HG03159 (cell line): ENCODE data around the gene PEX5L.
"Not testable (repeated sequence)": the region's sequence is repeated elsewhere in the genome, so short reads cannot be mapped to it uniquely, and the experiment has no call there.

ENCODE experiments used
- ATAC-seq: cut with Tn5 transposase; IDR thresholded peaks from one replicate; pipeline ENCODE4 v1.9.1; 2021; ENCODE audit warnings: mild to moderate bottlenecking, moderate library complexity; ENCODE audit not compliant: unreplicated experiment

PEX5L gene

GRCh38 chr3:180017846-180018245, 18.9 kb downstream of the PEX5L start:
- no peak for ATAC-seq

DNA sequence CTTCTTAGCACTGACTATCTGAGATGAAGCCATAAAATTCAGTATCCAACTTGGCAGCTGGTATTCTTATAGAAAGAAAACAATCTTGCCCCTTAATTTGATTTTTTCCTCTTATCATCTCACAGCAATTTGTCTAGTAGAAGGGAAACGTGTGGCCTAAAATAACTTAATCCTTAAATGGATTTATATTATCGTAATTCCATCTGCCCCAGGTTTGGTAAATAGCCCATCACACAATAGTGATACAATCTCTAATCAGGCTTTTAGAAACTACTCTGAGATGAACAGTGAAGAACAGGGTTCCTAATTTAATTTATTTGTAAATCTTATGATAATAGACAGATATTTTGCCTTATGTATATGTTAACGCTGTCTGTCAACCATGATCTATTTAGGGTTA, 24.8 kb downstream of the PEX5L start:
- ATAC-seq: no peak

DNA sequence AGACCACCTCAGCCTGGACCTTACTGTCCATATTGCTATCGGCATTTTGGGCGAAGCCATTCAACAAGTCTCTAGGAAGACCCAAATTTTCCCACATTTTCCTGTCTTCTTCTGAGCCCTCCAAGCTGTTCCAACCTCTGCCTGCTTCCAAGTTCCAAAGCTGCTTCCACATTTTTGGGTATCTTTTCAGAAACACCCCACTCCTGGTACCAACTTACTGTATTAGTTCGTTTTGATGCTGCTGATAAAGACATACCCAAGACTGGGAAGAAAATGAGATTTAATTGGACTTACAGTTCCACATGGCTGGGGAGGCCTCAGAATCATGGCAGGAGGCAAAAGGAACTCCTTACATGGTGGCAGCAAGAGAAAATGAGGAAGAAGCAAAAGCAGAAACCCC, 28.4 kb downstream of the PEX5L start:
- ATAC-seq: not testable (repeated sequence)

GRCh38 chr3:180004542-180004941, 32.2 kb downstream of the PEX5L start:
- ATAC-seq: no peak

- ATAC-seq: no peak
Measured at GRCh38 chr3:180002006-180002405, 34.7 kb downstream of the PEX5L start.

DNA sequence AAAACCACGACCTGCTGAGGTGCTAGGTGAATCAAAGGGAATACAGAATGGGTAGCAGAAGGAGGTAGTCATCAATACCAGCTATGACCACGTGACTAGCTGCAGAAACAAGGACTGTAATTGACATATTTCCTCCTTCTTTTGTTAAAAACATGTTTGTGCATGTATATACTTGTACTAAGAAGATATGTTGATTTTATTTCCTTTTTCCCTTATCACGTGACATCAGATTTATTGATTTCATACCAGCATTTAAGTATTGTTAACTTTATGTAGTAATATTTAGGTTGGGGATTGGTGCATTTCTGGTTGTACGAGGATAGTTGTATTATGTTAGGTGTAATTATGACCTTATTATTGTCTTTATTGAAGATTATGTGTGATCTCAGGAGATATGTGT, 36.2 kb downstream of the PEX5L start:
- no peak for ATAC-seq

- ATAC-seq: no peak
Measured at GRCh38 chr3:179995406-179995805, 41.3 kb downstream of the PEX5L start.

DNA sequence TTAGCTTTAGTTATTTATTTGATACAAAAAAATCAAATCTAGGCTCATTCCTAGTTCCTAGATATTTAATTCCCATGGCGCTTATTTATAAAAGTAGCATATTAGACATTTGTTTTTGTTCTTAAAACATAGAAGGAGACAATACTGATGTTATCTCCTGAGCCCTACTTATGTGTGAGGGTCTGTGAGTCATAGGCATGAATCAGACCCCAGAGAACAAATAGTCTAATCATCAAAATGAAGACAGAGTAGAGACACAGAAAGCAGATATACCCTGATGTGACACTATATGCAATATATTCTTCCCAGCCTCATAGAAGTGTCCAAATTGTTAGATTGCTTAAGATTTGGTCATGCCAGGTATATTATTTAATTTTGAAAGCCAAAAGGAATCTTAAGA, 44.9 kb downstream of the PEX5L start:
- no peak for ATAC-seq

GRCh38 chr3:179991104-179991503, 45.6 kb downstream of the PEX5L start:
- no peak for ATAC-seq

GRCh38 chr3:179981646-179982045, 55.1 kb downstream of the PEX5L start:
- no peak for ATAC-seq

- no peak for ATAC-seq
Measured at GRCh38 chr3:179977356-179977755, 59.4 kb downstream of the PEX5L start.

DNA sequence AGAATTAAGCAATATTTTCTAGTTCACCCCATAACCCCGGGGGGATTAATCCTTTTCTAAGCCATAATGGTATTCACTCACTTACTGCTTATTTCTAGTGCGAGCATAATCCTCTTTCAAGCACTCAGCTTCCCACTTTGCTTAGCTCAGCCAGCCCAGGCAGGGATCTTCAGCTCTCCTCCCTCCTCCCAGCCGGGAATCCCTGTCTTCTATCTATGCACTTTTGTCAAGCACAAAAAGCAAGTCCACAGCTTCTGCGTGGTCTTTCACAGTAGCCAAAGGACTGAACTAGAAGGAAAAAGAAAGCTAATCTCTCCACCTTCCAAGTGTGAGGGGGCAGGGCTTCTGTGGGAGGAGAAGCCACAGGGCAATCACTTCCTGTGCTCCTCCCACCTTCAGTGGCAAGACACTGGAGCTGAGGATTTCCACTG, 62.8 kb downstream of the PEX5L start:
- no peak for ATAC-seq

DNA sequence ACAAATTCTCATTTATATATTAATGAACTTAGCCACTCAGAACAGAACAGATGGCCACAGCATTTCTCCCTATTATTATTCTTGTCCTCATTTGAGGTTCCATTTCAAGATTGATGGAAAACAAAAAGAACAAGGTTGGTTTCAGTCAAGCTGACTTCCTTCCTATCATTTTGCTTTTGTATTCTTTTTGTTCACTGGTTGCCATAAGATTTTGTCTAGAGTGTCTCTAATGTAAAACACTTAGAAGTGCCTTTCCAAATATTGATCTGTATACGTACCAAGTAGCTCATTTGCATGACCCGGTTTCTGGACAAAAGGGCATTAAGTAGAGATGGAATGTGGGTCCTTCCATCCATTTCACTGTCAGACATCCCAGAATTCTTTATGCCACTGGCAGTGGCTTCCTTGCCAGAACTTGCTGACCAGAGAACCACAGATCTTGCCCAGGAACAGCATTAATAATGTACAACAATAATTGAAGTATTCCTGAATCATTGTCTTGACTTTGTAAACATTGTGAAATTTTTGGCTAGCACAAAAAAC, 63.8 kb downstream of the PEX5L start:
- no peak for ATAC-seq

GRCh38 chr3:179971280-179971679, 65.5 kb downstream of the PEX5L start:
- ATAC-seq: no peak

GRCh38 chr3:179970746-179971145, 66.0 kb downstream of the PEX5L start:
- ATAC-seq: no peak

- ATAC-seq: no peak
Measured at GRCh38 chr3:179969525-179969924, 67.2 kb downstream of the PEX5L start.

DNA sequence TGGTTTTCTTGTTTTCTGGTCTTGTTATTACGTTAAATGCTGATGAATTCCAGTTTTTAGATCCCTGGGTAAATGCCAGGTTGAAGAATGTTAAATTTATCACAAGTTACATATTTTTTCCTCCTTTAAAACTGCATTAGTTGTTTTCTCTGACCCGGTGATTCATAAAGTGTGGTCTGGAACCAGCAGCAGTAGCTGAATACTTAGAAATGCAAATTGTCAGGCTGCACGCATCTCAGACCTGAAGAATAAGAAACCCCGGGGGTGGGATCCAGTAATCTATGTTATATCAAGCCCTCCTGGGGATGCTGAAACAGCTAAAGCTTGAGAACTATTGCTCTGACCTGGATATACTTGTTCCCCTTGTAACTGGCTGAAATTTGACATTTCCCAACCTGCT, 69.1 kb downstream of the PEX5L start:
- peak; percentile 85 for ATAC-seq

GRCh38 chr3:179964890-179965289, 71.8 kb downstream of the PEX5L start:
- ATAC-seq: no peak

- ATAC-seq: no peak
Measured at GRCh38 chr3:179962629-179963387, 73.9 kb downstream of the PEX5L start.

DNA sequence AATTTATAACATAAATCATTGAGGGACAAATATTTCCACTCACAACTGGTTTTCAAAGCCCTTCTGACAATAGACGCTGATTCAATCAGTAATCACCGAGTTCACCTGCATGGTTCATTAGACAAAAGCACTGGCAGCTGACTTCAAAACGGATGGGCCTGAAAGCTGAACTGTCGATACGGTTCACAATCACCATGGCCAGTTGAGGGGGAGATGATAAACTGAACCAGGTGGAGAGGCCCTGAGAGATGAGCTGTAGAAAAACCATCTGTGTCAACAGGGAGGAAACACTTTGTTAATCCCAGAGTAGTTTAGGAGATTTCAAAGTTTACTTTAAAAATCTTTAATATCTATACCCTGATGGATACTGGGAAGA, 75.0 kb downstream of the PEX5L start:
- ATAC-seq: peak; percentile 82

DNA sequence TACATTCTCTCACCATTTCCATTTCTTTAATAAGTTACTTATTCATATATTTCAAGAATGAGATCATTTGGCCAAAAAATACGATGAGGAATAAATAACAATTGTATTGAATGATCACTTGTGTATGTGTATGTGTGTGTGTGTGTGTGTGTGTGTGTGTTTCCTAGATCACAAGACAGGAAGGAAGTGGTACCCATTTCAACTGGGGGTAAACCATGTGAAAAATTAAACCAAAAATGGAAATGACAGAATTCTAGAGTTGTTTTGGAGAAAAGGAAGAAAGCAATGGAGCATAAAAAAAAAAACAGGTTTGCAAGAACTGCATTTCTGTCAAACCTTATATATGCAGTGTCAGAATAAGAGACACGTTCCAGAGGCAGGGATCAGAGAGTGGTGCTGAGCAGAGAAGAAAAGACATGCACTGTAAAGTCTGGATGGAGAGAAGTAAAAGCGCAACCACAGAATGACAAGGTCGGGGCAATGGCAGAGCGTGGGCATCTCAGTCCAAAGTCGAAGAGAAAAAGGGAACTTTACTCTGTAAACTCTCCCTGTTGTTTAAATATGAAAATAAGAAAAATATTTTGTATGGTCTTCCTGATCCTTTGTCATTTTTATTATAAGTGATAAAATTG, 75.5 kb downstream of the PEX5L start:
- peak; percentile 31 for ATAC-seq

GRCh38 chr3:179958759-179959158, 78.0 kb downstream of the PEX5L start:
- ATAC-seq: no peak
